GM21723 (cell line): ENCODE measurements around the gene NRG3.

Experiments
- ATAC-seq: cut with Tn5 transposase; IDR thresholded peaks from one replicate; pipeline ENCODE4 v1.9.1; 2021; ENCODE audit warnings: mild to moderate bottlenecking, moderate library complexity; ENCODE audit not compliant: unreplicated experiment

Gene NRG3

DNA sequence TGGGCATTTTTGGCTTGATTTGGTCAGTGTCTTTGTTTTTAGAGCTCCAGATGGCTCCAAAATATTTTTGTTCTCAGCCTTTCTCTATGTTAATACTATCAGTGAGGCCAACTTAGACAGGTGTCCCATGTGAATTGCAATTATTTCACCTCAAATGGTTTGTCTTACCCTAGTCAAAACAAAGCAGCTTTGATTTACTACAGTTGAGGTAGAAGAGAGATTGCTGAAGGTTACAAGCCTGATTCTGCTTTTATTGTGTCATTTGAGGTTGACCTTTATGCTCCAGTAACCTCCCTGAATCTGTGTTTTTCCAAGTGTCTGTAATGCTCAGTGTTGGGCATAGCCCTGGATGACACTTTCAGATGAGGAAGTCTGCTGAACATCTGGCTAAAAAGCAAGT is 882.9 kb downstream of the NRG3 start:
- no peak for ATAC-seq

DNA sequence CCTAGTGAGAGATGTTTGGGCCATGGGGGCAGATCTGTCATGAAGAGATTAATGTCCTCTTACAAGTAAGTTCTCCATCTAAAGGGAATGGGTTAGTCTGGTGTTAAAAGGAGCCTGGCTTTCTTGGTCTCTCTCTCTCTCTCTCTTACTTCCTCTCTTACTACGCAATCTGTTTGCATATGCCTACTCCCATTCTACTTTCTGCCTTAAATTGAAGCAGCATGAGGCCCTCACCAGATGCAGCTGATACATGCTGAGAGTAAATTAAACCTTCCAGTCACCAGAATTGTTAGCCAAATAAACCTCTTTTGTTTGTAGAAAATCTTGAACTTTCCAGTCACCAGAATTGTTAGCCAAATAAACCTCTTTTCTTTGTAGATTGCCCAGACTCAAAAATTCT is 884.1 kb downstream of the NRG3 start:
- ATAC-seq, result no peak

DNA sequence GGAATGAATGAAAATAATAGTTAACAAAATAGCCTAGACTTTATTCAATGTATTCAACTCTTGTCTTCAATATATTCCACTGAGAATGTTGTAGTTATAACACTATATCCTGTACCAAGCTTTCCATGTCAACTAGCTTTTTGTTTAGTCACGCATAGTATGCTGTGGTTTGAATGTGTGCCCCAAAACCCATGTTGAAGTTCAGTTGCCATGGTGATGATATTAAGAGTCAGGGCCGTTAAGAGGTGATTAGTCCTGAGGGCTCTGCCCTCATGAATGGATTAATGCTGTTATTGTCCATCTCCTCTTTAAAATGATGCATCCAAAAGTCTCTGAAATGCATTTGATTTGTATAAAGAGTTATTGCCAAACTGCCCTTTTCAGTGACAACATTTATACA is 887.6 kb downstream of the NRG3 start:
- no peak for ATAC-seq

DNA sequence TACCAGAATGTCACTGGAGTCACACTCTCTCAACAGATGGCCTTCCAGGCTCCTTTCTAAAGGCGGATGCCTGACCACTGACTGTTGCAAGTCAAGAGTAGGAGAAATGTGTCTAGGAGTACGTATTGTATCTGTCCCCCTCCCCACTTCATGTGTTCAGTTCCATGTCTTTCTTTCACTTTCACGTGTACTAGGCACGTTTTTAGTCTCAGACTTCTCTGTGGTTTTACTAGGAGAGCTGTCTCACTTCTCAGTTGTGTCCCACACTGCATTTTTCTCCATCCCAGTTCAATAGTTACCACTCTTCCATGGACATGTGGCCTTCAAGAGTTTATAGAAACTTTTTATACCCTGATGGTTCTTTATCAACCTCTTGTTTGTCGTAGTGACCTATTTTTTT is 893.0 kb downstream of the NRG3 start:
- ATAC-seq, result no peak

DNA sequence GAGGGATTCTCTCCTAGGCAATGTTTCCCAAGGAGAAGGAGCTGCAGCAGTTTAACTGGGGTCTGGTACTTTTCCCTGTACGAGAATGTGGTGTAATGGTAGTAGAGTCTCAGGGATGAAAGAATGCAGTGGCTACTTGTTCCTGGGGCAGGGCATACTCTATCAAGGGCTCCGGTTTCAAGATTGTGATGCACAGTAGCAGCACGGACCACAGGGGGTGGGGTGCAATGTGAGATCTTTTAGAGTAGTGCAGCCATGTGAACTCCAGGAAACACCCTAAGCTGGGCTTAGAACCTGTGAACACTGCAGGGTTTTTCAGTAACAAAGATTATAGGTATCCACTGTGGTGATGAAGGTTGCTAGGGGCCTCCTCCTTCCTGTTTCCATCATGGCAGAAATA is 903.9 kb downstream of the NRG3 start:
- no peak for ATAC-seq

DNA sequence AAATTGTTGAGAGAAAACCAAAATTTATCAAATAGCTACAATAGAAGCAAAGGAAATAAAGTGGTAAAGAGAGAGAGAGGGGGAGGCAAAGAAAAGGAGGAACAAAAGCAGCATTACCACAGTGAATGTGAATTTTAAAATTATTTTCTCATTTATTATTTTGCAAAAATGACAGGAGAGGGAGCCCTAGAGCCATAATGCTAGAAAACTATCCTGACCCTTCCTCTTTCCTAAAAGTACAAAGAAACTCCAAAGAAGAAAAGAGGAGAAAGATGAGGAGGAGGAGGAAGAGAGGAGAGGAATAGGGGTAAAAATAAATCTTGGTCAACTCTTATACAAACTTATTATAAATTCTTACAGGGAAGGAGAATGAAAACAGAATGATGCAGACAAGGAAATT is 921.5 kb downstream of the NRG3 start:
- ATAC-seq, result no peak

DNA sequence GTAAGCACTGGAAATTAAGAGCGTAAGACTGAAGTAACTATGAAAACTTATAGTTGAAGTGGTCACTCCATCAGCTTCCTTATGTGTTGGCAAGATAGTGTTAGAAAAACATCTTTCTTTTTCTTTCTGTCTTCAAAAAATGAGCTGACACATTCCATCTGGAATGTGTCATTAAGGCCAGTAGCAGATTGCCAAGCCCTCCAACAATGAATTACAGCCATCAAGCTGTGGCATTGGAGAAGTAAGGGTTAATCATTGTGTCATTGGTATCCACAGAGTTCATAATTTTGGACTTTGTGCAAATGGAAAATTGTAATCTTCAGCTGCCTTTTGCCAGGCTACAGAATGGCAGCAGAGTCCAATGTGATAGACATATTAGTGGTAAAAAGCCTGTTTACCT is 926.3 kb downstream of the NRG3 start:
- no peak for ATAC-seq

DNA sequence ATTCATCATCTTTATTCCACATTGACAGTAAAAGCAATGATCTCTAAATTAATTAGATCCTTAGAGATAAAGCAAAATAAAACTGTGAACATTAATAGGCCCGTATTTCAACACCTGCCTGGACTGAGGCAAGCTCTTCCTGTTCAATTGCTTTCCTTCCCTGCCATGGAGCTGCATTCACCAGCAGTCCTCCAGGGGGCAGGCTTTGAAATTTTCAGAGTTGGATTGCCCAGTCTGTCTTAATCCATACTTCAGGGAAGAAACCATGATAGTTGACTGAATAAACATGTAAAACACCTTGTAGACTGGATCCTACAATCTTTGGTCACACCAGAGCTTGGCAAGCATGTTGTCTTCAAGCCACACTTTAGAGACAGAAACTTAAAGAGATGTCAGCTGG is 936.6 kb downstream of the NRG3 start:
- ATAC-seq, result no peak

DNA sequence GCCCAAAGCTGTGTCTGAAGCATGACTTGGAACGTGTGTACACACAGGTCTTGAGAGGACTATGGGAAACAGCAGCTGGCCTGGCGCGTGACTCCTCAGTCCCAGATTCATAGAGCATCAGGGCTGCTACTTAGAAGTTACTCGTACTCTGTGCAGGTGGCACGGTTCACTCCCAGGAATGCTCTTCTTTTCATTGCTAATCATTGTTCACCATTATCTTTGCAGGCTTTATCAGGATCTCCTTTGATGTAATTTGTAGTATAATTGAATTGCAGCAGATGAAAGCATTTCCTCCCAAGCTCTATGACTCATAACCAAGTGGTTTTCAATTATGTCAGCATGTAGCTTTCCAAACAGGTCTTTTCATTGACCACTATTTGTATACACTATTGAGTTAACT is 938.9 kb downstream of the NRG3 start:
- ATAC-seq, result no peak

DNA sequence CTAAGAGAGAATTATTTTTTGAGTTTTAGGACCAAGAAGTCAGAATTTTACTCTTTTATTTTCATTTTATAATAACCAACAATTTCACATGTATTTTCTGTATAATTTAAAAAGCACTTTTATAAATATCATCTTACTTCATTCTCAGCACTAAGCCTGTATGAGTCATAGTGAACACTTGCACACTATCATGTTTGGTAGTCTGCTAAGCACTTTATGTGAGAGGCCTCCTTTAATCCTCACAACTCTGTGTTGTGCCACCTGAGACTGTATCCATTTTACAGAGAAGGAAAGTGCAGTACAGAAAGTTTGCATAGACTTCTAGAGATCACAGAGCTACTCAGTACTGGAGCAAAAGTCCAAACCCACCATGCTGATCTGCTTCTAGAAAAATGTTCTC is 939.6 kb downstream of the NRG3 start:
- no peak for ATAC-seq

DNA sequence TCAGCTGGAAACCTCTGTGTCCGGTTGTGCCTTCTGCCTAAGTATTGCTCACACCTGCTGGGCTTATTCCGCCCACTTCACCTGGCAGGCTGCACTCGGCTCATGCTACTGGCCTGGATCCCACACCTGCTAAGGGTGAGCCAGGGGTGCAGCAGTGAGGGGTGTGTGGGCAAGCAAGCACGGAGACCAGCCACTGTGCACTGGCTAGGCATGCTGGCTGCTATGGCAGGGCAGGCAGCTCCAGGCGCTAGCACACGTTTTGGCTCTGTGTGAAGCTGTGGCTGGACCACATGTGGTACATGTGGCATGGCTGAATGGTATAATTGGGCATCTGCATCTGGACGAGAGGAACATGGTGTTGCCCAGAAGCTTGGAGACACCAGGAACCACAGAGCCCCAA is 940.7 kb downstream of the NRG3 start:
- no peak for ATAC-seq

DNA sequence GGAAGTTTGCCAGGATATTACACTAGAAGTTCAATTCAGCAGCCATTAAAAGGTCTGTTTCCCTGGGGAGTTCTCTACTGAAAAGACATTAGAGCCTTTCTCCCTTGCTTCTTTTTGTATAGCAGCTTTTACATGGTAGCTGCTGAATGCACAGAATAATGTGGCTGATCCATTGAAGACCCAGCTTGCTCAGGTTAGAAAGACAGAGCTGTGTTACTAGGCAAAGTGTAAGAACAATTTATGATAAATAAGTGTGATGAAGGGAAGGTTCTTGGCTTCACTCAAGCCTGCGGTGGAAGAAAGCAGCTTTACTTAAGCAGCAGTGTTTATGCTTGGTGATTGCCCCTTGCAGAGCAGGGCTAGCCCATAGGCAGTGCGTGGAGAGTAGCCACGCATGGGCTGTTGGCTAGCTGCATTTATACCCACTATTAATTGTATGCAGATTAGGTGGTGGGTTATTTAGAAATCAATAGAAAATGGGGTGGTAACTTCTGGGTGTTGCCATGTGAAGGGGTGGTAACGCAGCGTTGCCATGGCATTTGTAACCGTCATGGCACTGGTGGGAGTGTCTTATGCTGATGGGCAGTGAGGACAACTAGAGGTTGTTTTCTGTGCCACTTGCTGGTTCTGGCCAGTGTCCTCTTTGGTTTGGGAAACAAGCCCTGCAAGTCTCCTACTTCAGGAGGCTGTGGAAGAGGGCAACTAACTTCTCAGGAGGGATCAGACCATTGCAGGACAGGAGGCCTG is 942.9 kb downstream of the NRG3 start:
- no peak for ATAC-seq

DNA sequence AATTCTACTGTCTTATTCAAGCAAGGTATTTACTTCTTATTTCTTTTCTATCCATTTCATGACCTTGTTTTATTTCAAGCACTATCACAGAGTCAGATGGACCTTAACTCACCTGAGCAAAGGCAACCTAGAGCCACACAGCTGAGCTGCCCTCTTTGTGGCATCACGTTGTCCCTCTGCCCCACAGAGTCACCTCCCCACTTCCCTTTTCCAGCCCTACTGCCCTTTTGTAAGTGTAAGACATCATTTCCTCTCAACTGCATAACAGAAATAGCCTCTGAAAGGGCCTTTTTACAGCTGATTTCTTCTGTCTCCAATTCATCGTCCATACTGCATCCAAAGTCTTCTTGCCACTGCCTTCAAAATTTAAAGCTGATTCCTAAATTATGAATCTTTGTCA is 946.0 kb downstream of the NRG3 start:
- ATAC-seq, result no peak

DNA sequence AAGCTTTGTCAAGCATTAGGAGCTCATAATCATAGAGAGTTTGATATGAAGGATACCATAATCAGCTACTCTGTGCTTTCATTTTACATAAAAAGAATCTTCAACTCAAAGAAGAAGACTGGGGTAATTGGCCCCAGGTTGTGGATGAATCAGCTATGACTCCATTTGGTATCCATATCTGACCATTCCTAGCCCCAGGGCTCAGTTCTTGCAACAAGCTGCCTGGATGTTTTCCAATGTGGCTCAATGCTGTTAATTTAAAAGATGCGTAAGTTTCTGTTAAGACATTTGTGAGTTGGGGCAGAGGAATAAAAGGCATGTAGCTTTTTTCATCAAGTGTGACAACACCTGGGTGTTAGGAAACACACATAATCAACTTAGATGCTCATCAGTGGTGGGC is 951.1 kb downstream of the NRG3 start:
- ATAC-seq, result no peak

DNA sequence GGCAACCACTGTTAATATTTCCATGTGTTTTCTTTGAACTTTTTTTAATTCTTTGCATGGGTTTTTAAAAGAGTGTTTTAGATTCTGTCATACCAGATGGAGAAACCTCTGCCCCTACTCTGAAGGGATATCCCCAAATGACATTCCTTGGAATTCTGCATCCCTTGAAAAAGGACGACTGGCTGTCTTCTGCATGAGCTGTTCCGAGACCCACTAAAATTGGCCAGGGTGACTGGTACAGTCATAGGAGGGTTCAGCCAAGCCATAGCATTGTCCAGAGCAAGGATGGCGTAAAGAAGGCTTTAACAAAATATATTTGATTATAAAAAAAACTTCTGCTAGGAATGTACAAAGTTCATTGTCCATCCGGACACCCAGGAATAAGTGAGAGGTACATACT is 952.9 kb downstream of the NRG3 start:
- ATAC-seq, result no peak

DNA sequence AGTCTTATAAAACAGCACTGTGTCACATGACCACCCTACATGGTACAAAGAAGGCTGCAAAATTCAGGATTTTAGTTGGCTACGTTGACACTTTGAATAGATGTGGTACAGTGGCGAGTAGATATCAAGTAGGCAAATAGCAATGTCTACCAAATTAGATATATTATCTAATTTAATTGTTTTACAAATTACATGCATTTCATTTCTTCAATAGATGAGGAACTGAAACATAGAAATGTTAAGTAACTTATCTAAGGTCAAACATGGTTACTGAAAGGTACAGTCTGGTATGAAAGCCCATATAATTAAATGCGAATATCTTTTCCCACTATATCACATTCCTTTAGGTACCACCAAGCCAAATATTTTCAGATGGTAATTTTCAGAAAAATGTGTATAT is 972.2 kb downstream of the NRG3 start:
- ATAC-seq, result no peak

DNA sequence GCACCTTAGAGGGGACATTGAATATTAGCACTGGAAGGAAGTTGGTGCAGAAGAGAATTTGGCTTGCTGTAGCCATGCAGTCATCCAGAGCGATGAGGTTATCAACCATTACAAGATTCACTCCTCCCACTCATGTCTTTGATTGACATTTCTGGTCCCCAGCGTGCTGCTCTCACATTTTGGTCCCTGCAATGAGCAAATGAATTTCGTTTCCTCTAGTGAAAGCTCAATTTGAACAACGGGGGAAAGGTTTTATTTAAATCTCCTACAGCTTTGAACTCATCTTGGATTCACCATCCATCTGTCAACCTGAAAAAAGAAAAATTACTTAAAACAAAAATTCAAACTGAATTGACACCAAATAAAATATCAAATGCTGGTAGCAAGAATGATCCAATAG is 975.2 kb downstream of the NRG3 start:
- no peak for ATAC-seq

DNA sequence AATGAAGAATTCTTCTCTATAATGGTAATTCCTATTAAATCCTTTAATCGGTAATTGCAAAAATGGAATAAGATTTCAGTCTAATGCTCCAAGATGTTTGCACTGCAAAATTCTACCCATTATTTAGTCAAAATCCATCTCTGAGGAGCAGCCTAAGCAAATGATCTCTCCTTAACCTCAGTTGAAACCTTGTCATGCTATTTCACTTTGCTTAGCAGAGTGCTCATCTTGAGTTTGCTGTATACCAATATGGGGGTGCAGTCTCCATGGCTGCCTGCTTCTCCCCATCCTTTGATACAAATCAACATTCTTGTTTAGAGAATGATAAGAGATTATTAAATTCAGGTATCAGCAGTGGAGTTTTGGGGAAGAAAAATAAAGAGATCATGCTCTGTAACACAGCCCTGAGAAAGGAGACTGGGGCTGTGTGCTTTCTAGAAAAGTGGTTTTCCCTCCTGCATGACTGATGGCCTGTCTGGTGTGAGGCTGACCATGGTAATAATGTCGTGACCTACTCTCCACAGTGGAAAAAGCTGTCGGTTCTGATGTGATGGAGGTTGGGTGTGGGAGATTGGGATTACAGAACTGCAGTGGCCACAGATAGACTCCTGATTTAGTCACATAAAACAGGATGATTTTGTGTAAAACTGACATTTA is 982.1 kb downstream of the NRG3 start:
- no peak for ATAC-seq

DNA sequence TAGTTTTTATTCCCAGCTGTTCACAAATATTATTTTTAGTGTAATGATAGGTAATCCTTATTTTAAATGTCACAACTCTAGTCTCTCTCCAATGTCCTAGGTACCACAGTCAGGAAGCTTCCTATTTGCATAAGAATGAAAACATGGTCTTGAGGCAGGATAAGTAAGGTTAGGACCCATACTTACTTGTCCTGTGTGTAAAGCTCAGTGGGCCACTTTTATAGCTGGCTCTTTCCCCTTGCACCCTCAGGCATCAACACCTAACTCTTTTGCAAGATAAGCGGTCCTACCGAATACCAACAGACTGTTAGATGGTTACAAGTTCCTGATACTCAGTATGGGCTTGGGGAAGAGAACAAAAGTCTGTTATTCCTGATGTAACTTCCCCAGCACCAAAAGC is 986.9 kb downstream of the NRG3 start:
- no peak for ATAC-seq

DNA sequence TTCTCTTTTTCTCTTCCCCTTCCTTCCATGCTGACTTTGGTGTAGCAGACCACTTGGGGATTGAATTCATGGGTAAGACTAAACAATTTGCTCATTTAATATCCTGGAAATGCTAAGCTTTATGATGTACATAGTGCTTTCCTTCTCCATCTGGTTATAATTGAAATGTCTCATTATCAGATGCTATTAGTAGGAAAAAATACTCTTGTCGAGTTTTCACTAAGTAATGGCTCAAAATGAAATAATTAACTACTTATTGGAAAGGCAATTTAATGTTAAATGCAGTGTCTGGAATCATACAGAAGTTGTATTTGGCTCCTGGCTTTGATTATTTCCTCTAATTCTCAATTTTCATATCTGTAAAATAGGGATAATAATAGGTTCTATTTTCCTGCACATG is 990.4 kb downstream of the NRG3 start:
- ATAC-seq, result no peak

DNA sequence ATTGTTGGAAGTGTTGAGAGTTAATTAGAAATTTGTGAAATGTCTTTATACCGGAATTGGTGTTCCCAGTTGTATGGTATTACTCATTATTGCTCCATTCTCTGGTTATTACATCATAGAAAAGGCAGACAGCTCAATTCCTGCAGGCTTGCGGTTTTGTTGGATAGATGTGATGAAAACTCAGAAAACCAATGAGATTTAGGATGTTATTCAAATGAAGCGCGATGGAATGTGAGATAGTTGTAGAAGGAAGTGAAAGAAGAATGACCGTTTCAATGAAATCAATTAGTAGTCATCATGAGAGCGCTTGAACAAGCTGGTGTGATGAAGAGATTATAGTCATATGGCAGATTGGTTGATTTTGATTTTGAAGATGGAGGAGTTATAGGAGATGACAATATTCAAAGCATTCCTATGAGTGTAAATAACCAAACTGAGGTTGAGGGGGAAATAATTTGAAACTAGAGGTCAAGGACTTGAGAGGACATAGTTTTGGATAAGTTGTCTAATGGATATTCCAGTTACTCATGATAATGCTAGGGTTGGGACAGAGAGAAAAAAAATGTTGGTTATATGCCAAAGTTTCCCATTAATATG is 991.5 kb downstream of the NRG3 start:
- no peak for ATAC-seq

DNA sequence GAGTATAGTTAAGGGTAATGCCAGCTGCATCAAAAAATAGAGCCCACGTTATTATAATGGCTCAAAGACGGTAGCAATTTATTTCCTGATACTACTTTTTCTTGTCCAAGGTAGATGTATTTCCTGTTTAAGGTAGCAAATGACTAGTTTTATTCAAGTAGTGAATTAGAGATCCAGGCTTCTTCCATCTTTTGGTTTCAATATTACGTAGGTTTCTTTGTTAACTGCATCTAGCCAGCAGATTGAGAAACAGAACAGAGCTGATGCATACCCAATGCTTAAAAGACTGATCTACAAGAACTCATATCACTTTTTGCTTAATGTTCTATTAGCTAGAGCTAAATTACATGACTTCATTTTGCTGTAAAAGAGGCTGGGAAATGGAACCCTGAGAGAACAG is 992.1 kb downstream of the NRG3 start:
- ATAC-seq, result no peak

DNA sequence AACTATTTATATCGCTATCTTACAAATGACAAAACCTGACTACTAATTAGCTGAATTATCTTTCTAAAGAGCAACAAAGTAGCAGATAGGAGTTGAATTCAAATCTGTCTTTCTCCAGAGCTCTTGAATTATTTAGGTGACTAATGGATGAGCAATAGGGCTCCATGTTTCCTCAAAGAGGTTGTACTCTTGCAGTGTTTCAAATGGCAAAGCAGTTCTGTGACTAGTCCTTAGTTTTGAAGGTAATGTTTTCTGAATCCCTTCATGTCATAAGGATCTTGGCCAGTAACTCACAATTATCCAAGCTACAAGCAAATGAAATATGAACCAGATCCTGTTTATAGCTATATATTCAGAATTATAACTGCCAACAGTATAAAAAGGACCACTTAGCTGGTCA is 999.7 kb downstream of the NRG3 start:
- ATAC-seq, result no peak
